ENCODE measurements around the gene PDGFB. TPM values are rescaled to one million over a fixed set of nuclear protein-coding genes. Genes with fewer than 3 reads are reported as not detected.
A peak's percentile ranks its signal among the peaks of the same experiment; 100 is the strongest.

The PDGFB gene
- total RNA-seq, 2 donors from 2014 or later: 7.0 to 15.8 TPM

DNA sequence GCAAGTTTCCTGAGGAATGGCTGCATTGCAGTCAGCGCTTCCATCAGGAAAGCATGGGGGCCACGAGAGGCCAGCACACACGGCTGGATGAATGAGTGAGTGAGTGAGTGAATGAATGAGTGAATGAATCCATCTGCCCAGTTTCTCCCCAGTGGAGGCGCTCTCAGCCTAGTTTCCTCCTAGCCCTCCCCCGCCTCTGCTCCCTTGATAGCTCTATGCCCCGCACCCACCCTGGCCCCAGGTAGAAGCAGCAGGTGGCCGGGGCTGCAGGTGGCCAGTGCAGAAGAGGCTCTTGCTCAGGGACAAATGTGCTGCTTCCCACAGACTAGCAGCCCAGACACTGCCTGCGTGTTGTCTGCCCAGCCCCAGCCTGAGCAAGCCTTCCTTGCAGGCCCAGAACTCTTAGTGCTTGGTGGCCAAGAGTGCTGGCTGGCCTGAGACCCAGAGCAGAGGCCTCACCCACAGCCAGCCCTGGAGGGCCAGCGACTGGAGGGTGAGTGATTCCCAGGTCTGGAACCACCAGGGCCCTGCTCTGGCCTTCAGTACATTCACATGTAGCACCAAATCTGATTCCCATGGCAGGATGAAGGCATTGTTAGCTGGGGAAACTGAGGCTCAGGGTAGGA is 31.1 kb upstream of the PDGFB start:
- Histone ChIP-seq H3K4me1 (peaks cover 9% of the 10 kb centered on the region), H3K4me3 (no peak overlapping the region), H3K27me3 (no peaks in the 10 kb centered on the region), H3K27ac (peak overlapping the region in 3 of 4 donors; percentile 20 to 56 (median 45)), H3K36me3 (replicated peaks in 1 of 2; ENCODE audit: insufficient read depth in 1 of 2, low read depth in 2 of 2) (no peaks in the 10 kb centered on the region), H3K9me3 (no peaks in the 10 kb centered on the region)
- 48 to 50% methylated on average over 1 to 9 of the region's 9 CpGs for WGBS, 2 donors
- ATAC-seq (peak; percentile 74), DNase-seq (peak; percentile 52 to 88 (median 82))
- intact Hi-C loops (cut with DNase I): no loop called here
- TF ChIP-seq, protein P1, sequence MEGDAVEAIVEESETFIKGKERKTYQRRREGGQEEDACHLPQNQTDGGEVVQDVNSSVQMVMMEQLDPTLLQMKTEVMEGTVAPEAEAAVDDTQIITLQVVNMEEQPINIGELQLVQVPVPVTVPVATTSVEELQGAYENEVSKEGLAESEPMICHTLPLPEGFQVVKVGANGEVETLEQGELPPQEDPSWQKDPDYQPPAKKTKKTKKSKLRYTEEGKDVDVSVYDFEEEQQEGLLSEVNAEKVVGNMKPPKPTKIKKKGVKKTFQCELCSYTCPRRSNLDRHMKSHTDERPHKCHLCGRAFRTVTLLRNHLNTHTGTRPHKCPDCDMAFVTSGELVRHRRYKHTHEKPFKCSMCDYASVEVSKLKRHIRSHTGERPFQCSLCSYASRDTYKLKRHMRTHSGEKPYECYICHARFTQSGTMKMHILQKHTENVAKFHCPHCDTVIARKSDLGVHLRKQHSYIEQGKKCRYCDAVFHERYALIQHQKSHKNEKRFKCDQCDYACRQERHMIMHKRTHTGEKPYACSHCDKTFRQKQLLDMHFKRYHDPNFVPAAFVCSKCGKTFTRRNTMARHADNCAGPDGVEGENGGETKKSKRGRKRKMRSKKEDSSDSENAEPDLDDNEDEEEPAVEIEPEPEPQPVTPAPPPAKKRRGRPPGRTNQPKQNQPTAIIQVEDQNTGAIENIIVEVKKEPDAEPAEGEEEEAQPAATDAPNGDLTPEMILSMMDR (IDR thresholded peaks at IDR 0.05): peak in 4 of 7 experiments; percentile 20 to 49 (median 35)
- no peak for TF ChIP-seq POLR2A (IDR thresholded peaks at IDR 0.05)

DNA sequence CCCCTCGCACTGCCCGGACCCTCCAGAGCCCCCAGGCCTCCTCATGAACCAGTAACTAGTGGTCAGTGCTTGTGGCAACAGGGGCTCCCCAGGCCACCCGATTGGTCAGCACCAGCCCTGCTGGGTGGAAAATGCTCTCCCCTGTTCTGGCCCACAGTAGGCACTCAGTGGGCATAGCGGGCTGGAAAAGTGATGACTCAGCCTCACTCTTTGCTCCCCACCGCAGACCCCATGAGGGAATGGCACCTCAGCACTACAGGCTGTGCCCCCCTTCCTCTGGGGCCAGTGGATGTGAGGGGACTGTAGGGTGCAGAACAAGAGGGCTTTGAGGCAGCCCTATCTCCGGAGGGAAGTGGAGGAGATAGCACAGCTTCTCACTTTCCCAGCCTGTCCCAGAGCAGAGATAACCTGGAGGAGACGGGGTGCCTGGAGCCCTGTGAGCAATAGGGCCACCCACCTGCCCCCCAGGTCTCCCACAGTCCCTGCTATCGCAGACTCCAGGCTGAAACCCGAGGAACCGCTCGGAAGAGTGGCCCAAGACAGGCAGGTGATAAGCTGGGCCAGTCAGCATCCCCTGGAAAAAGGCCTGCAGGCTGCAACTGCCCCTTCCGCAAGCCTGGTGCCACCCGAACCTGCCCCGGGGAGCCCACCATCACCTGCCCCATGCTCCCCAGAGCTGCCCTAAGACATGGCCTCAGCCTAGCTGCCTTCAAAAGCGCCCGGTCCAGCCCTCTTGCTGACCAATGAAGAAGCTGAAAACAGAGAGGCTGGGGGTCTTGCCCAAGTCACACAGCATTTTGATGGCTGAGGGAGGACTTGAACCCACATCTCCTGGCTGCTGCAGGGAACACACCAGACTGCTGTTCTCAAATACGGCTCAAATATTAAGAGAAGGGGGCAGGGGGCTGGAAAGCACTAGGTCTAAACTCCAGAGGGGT is 29.4 kb upstream of the PDGFB start:
- H3K9me3 ChIP-seq: no peaks in the 10 kb centered on the region
- peaks cover 9% of the 10 kb centered on the region for H3K4me1 ChIP-seq
- DNase-seq (no peak), ATAC-seq (no peak)
- 80 to 83% methylated on average over 8 to 16 of the region's 17 CpGs for WGBS, 2 donors
- no peaks in the 10 kb centered on the region for H3K36me3 ChIP-seq (replicated peaks in 1 of 2; ENCODE audit: insufficient read depth in 1 of 2, low read depth in 2 of 2)
- intact Hi-C loops (cut with DNase I): no loop called here
- no peak overlapping the region for H3K27ac ChIP-seq
- no peaks in the 10 kb centered on the region for H3K27me3 ChIP-seq
- H3K4me3 ChIP-seq: no peak overlapping the region
- no peak for TF ChIP-seq POLR2A (IDR thresholded peaks at IDR 0.05)
- TF ChIP-seq, protein P1 (IDR thresholded peaks at IDR 0.05): no peak

DNA sequence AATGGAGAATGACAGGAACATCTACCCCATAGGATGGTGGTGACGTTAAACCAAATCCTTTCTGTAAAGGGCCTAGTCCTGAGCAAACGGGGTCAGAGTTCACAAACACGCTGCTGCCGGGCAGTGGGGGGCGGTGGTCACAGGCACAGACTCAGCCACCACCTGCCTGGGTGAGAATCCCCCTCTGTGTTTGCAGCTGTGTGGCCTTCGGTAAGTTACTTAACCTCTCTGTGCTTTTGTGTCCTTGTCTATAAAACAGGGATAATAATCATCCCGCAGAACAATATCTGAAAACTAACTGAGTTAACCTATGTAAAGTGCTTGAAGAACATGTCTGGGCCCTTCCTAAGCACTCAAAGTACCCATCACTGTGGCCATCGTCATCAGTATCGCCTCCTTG is 26.0 kb upstream of the PDGFB start:
- ATAC-seq: no peak
- no peak for DNase-seq
- no peaks in the 10 kb centered on the region for H3K36me3 ChIP-seq (replicated peaks in 1 of 2; ENCODE audit: insufficient read depth in 1 of 2, low read depth in 2 of 2)
- intact Hi-C loops (cut with DNase I): no loop called here
- TF ChIP-seq, protein P1 (IDR thresholded peaks at IDR 0.05): no peak
- TF ChIP-seq POLR2A (IDR thresholded peaks at IDR 0.05): no peak
- H3K4me1 ChIP-seq: peaks cover 4% of the 10 kb centered on the region
- H3K9me3 ChIP-seq: no peaks in the 10 kb centered on the region
- H3K27ac ChIP-seq: no peak overlapping the region
- no peaks in the 10 kb centered on the region for H3K27me3 ChIP-seq
- no peak overlapping the region for H3K4me3 ChIP-seq
- 91 to 93% methylated on average over 9 of the region's 9 CpGs for WGBS, 2 donors

DNA sequence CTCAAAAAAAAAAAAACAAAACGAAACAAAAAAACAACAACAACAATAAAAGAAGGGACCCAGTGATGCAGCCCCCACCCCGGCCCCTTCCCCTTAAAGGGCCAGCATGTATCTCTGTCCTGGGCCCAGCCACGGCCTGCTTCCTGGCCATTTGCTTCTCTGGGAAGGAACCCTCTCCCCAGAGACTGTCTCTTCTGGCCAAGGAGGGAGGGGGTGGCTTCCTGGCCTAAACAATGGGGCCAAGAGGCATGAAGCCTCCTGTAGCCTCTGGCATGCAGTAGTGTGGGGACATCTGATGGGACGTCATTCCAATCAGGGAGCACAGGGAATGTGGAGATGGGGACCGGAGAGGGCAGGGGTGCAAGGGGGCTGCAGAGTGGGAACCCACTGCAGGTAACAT is 25.5 kb upstream of the PDGFB start:
- no peak for DNase-seq
- ATAC-seq: no peak
- Histone ChIP-seq H3K4me3 (no peak overlapping the region), H3K27me3 (no peaks in the 10 kb centered on the region), H3K9me3 (no peaks in the 10 kb centered on the region), H3K36me3 (replicated peaks in 1 of 2; ENCODE audit: insufficient read depth in 1 of 2, low read depth in 2 of 2) (no peaks in the 10 kb centered on the region), H3K4me1 (no peaks in the 10 kb centered on the region), H3K27ac (no peak overlapping the region)
- 77 to 88% methylated on average over 5 of the region's 5 CpGs for WGBS, 2 donors
- TF ChIP-seq, protein P1 (IDR thresholded peaks at IDR 0.05): no peak
- TF ChIP-seq POLR2A (IDR thresholded peaks at IDR 0.05): no peak
- intact Hi-C loops (cut with DNase I): no loop called here

All from body of pancreas (tissue), 4 donors.